Ovary (tissue), 3 donors: Measurements from ENCODE around the gene XXYLT1.

ENCODE experiments used
- EP300 ChIP-seq: sonication (generic); formaldehyde crosslinking; IDR thresholded peaks from one replicate; pipeline ENCODE4 v1.6.1; 2017; ENCODE audit warnings: antibody characterized with exemption
- POLR2A ChIP-seq: fragments of 450-650 bp; IDR thresholded peaks from one replicate; pipeline ENCODE4 v1.6.1; 2017; ENCODE audit warnings: antibody characterized with exemption, mild to moderate bottlenecking, moderate library complexity
- TF ChIP-seq, protein P1 (sequence below), 3 donors: fragments of 450-650 bp in 2 of 3; fragments of 200-600 bp in 1 of 3; IDR thresholded peaks; one replicate each; pipeline versions ENCODE4 v1.5.1 to v1.8.0; 2016 to 2022; ENCODE audit warnings: antibody characterized with exemption in 3 of 3, mild to moderate bottlenecking in 1 of 3
- donor health status: DM: no; HTN: no; CAD: no.

DNA sequence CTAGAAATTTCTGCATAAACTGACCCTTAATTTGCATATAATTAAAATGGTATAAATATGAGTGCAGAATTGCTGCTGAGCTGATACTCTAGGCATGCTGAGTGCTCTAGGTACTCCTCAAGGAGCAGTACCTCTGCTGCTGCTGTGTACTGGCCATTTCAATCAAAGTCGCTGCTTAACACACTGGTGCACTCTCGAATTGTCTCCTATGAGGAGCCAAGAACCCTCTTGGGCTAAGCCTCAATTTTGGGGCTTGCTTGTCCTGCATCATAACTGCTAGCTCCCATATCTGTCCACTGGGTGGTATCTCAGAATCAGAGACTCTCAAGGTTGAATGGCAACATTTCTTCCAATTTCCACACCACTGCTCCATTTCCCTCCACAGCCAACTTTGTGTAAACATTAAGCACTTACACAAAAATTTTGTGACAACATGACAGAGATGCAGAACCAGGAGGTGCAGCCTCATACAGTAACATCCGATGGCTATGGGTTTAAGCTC lies 82.5 kb downstream of the XXYLT1 start:
- TF ChIP-seq POLR2A (no peak), EP300 (no peak)
- TF ChIP-seq, protein P1, sequence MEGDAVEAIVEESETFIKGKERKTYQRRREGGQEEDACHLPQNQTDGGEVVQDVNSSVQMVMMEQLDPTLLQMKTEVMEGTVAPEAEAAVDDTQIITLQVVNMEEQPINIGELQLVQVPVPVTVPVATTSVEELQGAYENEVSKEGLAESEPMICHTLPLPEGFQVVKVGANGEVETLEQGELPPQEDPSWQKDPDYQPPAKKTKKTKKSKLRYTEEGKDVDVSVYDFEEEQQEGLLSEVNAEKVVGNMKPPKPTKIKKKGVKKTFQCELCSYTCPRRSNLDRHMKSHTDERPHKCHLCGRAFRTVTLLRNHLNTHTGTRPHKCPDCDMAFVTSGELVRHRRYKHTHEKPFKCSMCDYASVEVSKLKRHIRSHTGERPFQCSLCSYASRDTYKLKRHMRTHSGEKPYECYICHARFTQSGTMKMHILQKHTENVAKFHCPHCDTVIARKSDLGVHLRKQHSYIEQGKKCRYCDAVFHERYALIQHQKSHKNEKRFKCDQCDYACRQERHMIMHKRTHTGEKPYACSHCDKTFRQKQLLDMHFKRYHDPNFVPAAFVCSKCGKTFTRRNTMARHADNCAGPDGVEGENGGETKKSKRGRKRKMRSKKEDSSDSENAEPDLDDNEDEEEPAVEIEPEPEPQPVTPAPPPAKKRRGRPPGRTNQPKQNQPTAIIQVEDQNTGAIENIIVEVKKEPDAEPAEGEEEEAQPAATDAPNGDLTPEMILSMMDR (IDR thresholded peaks at IDR 0.05) = no peak
